HCT116 (cell line): Measurements from ENCODE around the gene ZNF780A.

Experiments used
- CEBPB ChIP-seq: IDR thresholded peaks from 2 replicates; pipeline ENCODE4 v1.6.1; 2012; ENCODE audit warnings: low read depth
- CTCF ChIP-seq, 3 experiments: fragments of 200-600 bp in 1 of 3; sonication (generic) in 1 of 3; IDR thresholded peaks in 2 of 3; conservative IDR thresholded peaks in 1 of 3; 2 replicates each; pipeline ENCODE4 v1.5.1; 2012 to 2017; ENCODE audit warnings: low read depth in 2 of 3, low read length in 2 of 3, antibody characterized with exemption in 1 of 3, borderline replicate concordance in 1 of 3, control low read depth in 1 of 3, mild to moderate bottlenecking in 1 of 3, mixed read lengths in 1 of 3, mixed run types in 1 of 3, moderate library complexity in 1 of 3; ENCODE audit not compliant: insufficient read depth in 1 of 3
- EGR1 ChIP-seq: IDR thresholded peaks from 2 replicates; pipeline ENCODE4 v1.6.1; 2012; ENCODE audit warnings: low read depth
- EZH2 ChIP-seq: fragments of 200-600 bp; sonication (generic); IDR thresholded peaks from 2 replicates; pipeline ENCODE4 v1.6.1; 2017; ENCODE audit warnings: antibody characterized with exemption, mixed run types
- JUND ChIP-seq: IDR thresholded peaks from 2 replicates; pipeline ENCODE4 v1.6.1; 2012
- MAX ChIP-seq: IDR thresholded peaks from 2 replicates; pipeline ENCODE4 v1.6.1; 2012
- POLR2A ChIP-seq: IDR thresholded peaks from 2 replicates; pipeline ENCODE4 v1.7.0; 2011; ENCODE audit warnings: borderline replicate concordance; ENCODE audit not compliant: insufficient read depth, insufficient read length; ENCODE audit errors: extremely low read depth
- POLR2AphosphoS5 ChIP-seq: IDR thresholded peaks from 2 replicates; pipeline ENCODE4 v1.6.1; 2011; ENCODE audit warnings: mild to moderate bottlenecking, low read depth, low read length, moderate library complexity
- RAD21 ChIP-seq: IDR thresholded peaks from 2 replicates; pipeline ENCODE4 v1.6.1; 2012; ENCODE audit warnings: low read depth, mild to moderate bottlenecking
- REST ChIP-seq: IDR thresholded peaks from 2 replicates; pipeline ENCODE4 v1.6.1; 2012; ENCODE audit warnings: low read depth
- SIN3A ChIP-seq: IDR thresholded peaks from 2 replicates; pipeline ENCODE4 v1.6.1; 2012; ENCODE audit warnings: low read depth
- ZBTB33 ChIP-seq: IDR thresholded peaks from 2 replicates; pipeline ENCODE4 v1.6.1; 2011; ENCODE audit warnings: mild to moderate bottlenecking, low read length, moderate library complexity; ENCODE audit not compliant: insufficient replicate concordance; ENCODE audit errors: extremely low read depth
- ZNF274 ChIP-seq: fragments of 200-500 bp; sonication (Bioruptor generic); IDR thresholded peaks from 2 replicates; pipeline ENCODE4 v1.6.1; 2014; ENCODE audit warnings: mild to moderate bottlenecking, low read depth, low read length, inconsistent platforms

- no peak for TF ChIP-seq RAD21
- no peak for TF ChIP-seq CTCF (IDR thresholded peaks at IDR 0.05 in 2 of 3, conservative IDR thresholded peaks at IDR 0.05 in 1 of 3; ENCODE audit: borderline replicate concordance in 1 of 3, insufficient read depth in 1 of 3, low read depth in 2 of 3, low read length in 2 of 3)
- no peak for TF ChIP-seq REST
- TF ChIP-seq POLR2A: no peak
- no peak for TF ChIP-seq CEBPB
- no peak for TF ChIP-seq SIN3A
- no peak for TF ChIP-seq ZBTB33
- no peak for TF ChIP-seq EZH2
- TF ChIP-seq POLR2AphosphoS5: no peak
- peak; percentile 86 for TF ChIP-seq ZNF274
- TF ChIP-seq JUND: no peak
- no peak for TF ChIP-seq MAX
- TF ChIP-seq EGR1: no peak
Observed at GRCh38 chr19:40033989-40034560, 56.7 kb downstream of the ZNF780A start.
